GM19328 (cell line): ENCODE data around the gene PTOV1.

ENCODE experiments used
- ATAC-seq: cut with Tn5 transposase; IDR thresholded peaks from one replicate; pipeline ENCODE4 v1.9.1; 2021; ENCODE audit warnings: mild to moderate bottlenecking, moderate library complexity; ENCODE audit not compliant: unreplicated experiment

PTOV1 gene

DNA sequence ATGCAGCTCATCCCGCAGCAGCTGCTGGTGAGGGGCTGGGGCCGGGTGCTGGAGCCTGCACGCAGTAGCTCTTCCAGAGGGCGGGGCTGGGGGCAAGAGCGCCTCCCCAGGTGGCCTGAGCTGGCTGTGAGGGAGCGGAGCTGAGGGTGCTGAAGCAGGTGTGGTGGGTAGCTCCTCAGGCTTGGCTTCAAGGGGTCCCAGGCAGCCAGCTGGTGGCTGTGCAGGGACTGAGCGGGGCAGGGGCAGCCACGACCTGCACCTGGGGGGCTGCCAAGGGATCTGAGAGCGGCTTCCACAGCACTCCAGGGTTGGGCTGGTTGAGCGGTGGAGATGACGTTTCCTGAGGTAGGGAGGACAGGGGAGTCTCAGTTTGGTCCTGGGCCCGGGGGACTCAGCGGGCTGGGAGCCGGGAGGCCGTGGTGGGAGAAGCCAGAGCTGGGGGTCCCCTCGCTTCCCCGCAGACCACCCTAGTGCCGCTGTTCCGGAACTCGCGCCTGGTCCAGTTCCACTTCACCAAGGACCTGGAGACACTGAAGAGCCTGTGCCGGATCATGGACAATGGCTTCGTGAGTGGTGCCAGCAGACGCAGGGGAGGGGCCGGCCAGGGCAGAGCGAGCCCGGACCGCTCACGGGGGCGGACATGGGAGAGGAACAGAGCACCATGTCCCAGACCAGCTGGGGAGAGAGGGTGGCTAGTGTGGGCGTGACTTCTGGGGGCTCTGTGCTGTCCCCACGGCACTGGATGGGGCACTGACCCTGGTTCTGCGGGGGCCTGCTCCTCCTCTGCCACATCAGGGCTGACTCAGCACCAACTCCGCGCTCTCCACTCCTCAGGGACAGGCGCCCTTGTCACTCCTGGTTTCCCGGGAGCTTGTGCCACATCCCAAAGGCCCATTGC lies 7.4 kb downstream of the PTOV1 start:
- no peak for ATAC-seq

DNA sequence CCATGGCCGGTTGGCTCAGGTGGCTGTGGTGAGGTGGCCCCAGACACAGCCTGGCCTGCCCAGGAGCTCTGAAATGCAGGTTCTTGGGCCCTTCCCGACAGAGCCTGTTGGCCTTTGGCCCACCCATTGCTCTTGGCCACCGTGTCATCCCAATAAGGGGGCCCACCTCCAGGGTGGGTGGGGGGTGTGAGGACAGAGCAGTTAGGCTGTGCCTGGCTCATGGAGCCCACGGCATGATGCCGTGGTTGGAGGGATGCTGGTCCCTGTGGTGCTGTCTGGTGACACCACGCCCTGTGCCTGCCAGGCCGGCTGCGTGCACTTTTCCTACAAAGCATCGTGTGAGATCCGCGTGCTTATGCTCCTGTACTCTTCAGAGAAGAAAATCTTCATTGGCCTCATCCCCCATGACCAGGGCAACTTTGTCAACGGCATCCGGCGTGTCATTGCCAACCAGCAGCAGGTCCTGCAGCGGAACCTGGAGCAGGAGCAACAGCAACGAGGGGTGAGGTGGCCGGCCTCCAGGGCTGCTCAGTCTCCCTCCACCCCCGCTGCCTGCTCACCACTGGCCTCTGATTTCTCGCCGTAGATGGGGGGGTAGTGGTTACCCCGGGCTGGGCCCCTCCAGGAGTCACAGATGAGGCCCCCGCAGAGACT lies 8.8 kb downstream of the PTOV1 start:
- no peak for ATAC-seq

DNA sequence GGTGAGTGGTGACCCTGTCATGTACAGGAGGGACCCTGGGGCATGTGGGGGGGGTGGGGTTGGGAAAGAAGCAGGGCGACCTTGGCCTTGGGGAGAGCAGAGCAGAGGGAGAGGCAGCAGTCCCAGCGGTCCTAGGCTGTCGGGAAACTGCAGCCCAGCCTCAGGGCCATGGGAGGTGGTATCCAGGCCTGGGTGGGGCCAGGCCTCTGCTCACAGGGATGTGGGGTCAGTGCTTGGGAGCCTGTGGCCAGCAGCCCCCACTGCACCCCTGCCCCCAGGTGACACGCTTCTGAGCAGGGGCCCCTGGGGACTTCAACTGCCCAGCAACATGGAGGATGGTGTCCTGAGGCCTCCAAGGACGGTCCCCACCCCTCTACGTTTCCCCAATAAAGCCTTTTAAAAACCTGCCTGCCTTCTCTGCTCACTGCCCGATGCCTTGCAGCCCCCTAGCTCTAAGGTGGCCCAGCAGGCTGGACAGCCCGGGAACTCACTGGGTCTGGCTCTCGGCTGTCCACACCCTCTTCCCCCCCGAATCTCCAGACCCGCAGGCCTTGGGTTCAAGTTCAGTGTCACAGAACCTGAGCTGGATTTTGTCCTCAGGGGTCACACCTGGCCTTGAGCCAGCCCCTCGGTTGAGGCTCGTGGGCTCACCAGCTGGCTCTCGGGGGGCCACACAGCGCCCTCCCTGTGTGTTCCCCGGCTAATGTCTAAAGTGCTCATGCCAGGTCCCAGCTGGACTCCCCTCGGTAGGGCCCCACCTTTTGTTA lies 9.6 kb downstream of the PTOV1 start:
- ATAC-seq: no peak

DNA sequence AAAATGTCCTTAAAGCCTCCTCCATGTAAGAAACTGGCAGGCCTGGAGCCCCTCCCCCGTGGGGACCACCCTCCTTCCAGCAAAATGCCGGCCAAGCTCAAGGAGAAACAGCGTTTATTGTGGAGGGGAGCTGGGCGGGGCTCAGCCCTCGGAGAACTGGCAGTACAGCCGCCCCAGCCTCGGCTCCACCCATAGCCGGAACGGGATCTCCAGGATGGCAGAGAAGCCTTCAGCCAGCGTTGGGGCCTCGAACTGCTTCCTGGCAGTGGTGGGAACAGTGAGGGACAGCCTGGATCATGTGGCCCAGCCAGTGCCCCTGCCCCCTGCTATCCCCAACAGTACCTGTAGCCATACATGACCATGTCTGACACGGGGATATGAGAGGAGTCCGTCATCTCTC lies 10.1 kb downstream of the PTOV1 start:
- ATAC-seq: no peak

DNA sequence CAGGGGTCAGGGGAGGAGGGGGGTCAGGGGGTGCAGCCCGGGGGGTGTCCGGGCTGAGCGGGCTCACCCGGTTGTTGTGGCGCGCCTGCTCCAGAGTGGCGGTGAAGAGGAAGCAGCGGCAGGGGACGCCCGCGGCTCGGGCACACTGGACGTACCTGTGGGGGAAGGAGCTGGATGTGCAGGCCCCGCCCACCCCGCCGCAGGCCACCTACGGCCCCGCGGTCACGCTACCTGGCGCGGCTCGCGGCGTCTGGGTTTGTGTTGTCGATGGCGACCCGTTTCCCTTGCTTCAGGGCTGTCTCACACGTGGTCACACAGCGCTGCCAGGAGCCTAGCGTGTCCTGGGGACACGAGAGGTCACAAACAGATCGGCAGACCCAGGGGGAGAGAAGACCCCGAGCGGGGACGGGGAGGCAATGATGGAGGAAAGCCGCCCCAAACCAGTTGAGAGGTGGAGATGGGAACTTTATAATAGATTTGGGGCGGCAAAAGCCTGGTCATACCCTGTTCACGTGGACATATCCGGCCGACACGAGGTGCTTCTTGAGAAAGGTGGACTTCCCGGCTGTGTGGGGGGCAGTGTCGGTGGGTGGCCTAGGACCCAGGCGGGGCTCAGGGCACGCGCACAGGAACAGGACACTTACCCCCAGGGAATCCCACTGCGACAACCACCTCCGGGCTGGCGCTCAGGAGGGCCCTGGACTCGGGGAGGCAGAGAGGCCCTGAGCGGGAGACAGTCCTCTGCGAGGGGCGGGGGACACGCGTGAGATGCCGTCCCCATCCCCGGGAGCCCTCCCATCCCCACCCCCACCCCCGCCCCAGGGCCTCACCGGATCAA lies 10.8 kb downstream of the PTOV1 start:
- ATAC-seq: no peak

DNA sequence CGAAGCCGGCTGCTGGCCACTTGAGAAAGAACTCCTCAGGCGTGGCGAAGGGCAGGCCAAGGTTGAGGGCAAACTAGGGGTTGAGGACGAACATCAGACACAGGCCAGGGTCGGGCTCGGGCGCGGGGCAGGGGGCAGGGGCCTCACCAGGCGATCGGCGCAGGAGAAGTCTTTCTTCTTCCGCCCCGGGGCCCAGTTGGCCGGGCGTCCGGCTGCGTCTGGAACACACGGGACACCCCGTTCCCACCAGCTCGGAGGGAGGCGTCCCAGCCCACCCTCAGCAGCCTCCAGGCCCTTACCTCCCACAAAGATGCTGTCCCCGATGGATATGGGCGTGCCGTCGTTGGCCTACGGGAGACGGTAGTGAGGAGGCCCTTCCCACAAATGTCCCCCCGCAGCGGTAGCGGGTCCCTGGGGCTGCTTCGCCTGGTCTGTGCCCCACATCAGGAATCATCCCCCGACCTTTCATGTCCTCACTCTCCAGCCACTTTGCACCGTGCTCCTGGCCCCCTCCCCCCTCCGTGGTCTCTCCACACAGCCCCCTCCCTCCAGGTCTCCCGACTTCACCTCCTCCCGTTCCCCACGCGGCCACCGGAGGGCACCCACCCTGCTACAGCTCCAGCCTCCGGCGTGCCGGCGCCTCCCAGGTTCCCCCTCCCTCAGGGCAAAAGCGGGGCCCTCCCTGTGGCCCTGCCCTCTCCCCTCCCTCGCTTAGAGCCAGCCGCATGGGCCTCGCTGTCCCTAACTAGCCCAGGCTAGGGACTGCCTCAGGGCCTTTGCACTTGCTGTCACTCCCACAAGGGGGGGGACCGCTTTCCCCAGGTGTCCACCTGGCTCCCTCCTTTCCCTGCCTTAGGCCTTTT lies 11.7 kb downstream of the PTOV1 start:
- no peak for ATAC-seq

DNA sequence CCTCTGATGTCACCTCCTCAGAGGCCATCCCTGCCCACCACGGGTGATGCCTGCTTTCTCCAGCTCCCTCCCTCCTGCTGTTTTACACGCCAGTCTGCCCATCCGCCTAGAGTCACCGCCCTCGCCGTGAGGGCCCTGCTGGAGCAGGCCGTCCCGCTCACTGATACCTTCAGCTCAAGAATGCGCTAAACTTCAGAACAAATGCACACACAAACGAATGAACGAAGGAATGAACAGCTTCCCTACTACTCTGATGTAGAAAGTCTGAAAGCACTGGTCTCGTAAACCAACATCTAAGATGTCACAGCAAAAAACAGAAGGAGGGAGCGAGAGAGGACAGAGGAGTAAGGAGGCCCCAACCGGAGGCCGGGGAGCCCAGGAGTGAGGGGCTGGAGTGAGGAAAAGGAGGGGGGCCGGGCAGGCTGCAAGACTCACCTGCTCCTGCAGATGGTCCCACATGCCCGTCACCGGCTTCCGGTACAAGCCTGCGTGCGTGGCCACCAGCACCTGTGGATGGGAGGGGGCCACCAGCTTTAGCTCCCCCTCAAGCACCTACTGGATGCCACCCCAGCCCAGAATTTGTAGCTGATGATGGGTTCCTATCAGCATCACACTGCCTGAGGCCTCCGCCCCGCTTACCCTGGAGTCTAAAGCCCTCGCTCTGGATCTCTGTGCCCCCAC lies 12.4 kb downstream of the PTOV1 start:
- no peak for ATAC-seq

DNA sequence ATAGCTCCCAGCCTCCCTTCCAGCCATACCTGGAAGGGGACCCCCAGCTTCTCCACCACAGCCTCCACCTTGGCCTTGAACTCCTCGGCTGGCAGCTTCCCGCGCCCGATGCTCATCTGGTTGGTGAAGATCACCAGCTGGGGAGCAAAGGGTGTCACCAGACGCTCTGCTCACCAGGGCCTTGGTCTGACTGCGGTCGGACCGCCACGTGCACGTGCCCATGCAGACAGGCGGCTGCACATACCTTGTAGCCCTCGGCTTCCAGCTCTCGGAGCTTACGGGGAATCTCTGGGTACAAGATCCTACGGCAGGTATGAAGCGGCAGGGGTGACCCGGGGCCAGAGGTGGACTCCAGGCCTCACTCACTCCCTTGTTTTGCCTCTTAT lies 13.0 kb downstream of the PTOV1 start:
- ATAC-seq: no peak

DNA sequence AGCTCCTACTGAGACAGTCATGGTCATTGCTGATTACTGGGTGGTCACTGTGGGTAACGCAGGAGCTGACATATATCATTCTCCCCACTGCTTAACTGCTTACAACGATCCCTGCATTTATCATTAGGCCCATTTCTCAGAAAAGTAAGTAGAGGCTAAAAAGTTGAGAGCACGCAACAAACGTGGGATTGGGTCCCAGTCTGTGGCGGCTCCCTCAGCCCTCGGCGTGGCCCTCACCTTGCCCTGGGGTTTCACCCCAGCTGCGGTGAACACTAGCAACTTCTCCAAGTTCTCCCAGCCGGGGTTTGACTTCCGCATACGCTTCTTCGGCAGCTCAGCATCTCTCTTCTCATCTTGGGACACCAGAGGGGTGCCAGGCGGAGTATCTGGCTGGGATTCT lies 13.9 kb downstream of the PTOV1 start:
- no peak for ATAC-seq

DNA sequence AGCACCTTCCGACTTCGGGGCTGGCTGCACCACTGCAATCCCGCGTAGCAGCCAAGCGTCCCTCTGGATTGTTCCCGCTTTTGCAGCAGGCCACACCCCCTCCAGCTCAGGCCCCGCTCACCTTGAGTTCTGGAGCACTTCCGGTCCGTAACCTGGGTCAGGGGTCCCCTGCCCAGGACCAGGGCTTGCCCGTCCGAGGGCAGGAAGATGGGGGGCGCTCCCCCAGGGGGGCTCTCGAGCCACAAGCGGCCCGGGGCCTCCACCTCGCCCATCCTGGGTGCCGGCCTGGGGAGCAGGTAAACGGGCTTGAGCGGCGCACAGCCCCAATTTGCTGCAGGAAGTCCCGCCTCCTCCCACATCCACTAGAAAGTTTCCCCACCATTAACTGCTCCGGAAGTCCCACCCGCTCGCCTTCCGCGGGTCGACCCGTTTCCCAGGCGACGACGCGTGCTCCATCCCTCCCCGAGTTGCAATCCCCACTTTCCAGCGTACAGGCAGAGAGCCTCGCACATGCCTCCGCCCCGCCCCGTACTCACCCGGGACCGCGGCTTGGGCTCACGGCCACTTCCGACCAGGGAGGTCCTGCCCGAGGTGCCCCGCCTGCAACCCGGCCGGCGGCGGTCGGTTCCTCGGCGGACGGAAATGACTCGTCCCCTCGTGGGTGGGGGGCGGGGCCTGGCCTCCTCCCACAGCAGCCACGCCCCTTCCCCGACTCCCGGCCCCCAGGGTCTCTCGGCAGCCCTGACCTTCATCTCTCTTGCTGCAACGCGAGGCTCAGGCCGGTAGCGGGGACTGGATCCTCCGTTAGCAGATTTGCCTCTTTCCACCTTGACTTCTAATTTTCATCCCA lies 16.2 kb downstream of the PTOV1 start, which contains the start of gene PNKP:
TSS of gene PNKP (minus strand) at position 644 of the 850 bp plus-strand sequence. CDS start at position 272, 372 bp downstream.
- ATAC-seq: peak; percentile 42

DNA sequence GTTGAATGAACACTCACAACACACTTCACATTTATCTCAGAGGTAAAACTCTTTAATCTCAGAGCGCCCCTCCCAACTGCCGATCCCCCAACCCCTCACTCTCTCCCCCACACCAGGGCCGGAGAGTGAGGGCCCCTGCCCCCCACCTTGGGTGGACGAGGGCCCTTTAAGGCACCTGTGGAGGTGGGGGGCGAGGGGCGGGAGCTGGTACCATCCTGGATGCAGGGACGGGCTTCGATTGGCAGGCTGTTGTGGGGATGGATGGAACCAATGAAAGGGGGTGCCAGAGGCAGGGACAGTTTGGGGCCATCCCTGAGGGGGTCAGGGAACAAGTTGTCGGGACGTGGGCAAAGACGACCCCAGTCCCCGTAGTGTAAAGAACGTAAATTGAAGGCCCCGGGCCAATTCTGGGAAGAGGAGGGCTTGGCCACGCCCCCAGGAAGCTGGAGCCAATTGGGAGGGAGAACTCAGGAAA lies 18.1 kb downstream of the PTOV1 start:
- peak; percentile 7 for ATAC-seq

DNA sequence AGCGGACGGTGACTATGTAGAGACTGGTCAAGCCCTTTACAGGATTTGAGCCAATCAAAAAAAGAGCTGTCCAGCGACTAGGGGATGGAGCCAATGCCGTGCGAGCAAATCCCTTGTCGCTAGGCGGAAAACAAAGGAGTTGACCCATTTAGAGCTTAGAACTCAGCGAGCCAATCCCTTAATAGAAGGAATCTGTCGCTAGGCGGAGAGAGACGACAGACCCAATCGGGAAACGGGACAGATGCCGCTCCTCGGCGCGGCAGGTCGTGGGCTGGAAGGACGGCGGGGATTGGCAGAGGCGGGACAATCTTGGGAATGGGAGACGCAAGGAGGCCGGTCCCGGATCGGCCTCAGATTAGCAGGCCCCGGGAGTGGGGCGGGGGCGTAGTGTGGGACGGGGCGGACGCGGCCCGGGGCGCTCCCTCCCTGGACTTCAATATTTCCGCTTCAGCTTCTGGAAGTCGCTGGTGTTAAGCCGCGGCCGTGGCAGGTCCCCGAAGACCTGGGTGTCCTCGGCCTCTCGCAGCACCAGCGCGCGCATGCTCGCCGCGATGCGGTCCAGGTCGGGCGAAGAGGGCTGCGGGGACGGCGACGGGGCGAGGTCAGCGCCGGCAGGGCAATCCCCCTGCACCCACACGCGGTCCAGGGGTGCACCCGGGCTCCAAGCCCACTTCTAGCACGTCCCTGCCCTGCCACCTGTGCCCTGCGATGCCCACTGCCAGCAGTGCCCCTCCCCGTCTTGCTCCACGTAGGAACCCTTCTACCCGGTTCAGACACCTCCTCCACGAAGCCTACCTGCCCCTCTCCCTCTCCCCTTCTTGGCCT lies 18.7 kb downstream of the PTOV1 start:
- ATAC-seq: peak; percentile 52

DNA sequence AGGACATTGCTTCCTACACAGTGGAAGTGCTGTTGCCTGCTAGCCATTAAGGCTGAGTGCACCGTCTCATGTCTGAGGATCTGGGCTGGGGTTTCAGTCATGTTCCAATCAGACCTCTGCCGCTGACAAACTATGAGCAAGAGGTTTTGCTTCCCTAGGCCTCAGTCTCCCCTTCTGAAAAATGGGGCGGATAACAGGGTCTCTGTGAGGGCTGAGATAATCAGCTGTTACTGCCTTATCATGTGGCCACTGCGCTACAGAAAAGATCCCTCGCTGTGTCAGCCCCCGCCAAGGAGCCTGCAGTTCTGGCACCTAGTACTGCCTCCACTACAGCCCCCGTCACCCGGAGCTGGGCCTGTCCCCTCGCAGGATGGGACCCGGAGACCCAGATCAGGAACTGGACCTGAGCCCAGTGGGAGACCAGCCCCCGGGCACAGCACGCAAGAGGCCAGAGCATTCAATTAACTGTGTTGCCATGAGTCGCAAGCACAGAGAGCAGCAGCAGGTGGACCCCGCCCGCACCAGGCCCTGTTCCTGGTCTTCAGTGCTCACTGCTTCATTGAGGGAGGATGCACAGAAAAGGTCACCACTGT lies 19.4 kb downstream of the PTOV1 start:
- no peak for ATAC-seq

DNA sequence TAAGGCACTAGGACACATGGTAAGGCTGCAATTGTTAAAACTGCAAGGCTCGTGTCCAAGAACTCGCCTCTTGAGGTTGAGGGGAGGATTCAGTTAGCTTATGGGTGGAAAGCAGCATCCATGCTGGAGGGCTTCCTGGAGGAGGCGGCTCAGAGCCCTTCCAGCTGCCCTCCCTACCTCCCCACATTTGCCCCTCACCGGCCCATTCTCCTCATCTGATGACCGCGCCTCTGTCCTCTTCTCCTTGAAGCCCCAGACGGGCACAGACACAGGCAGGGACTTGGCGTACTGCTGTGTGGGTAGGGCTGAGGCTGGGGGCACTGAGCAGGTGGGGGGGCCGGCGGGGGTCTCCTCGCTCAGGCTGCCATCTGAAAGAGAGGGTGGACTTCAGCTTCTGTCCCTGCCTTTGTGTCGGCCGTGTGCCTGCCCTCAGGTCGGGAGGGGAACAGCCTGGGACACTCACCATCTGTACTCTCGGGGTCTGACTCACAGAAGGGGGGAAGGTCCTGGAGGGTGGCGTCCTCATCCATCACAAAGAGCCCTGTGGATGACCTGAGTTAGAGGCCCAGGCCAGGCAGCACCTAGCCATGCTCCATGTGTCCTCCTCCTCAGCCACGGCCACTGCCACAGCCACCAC lies 20.5 kb downstream of the PTOV1 start:
- ATAC-seq: no peak

DNA sequence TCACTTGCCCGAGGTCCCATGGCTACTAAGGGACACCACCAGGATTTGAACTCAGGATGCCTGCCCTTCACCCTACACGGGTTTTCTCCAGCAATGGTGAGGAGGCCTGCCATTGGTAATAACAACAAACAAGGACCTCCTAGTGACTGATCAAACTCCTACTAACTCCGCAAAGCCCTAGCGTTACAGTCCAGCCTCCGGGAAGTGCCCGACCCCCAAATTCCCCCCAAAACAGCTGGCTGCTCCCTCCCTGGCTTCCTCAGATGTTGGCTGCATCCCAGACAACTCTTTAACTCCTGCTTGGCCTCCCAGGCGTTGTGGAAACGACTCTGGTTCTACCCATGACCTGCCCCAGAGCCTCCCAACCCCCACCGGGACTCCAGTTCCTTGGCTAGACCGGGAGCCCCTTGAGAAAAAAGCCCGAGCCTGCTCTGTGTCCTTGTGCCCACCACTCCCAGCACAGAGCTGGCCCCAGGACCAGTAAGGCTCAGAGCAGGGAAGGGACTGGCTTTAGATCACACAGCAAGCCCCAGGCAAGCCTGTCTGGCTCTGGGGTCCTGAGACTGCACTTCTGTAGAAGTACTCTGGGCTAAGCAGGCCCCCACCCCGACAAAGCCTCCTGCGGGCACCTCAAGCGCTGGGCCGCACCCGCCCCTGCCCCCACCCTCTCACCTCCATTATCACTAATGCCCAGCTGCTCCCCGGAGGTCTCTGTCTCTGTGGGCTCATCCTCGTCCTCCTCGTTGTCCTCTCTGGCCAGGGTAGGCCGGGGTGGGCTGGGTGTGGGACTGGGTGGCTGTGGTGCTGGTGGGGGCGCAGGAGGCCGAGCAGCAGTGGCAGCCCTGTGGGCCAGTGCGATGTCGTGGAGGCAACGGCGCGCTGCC lies 21.5 kb downstream of the PTOV1 start:
- ATAC-seq: no peak
